Measurements from ENCODE around the gene CHPF. TPM values are rescaled to one million over a fixed set of nuclear protein-coding genes. Genes with fewer than 3 reads are reported as not detected.

CHPF gene
- total RNA-seq, 4 donors from 2014 or later, result 44.4 to 67.8 (median 58.4) TPM

GRCh38 chr2:219581346-219581745, 37.7 kb upstream of the CHPF start:
- no peak overlapping the region for H3K4me3 ChIP-seq
- WGBS, result 78% methylated on average over 2 of the region's 2 CpGs

GRCh38 chr2:219578811-219579613, 35.4 kb upstream of the CHPF start:
- DNase-seq (ENCODE audit: extremely low spot score), result no peak
- intact Hi-C loops (cut with DNase I), result no loop called here
- peaks cover 0 to 45% (median 0%) of the 10 kb centered on the region in 4 donors for H3K27me3 ChIP-seq

More at GRCh38 chr2:219581346-219581745, 37.7 kb upstream of the CHPF start:
- intact Hi-C loops (cut with DNase I), result no loop called here
- DNase-seq (ENCODE audit: extremely low spot score), result no peak
- Histone ChIP-seq H3K36me3 (no peaks in the 10 kb centered on the region), H3K9me3 (no peaks in the 10 kb centered on the region), H3K4me1 (no peaks in the 10 kb centered on the region), H3K27me3 (peaks cover 0 to 28% (median 0%) of the 10 kb centered on the region in 4 donors), H3K27ac (replicated peaks in 1 of 4) (no peak overlapping the region)
- no peak for TF ChIP-seq POLR2A (IDR thresholded peaks at IDR 0.05; ENCODE audit: low read depth)
- TF ChIP-seq EP300 (IDR thresholded peaks at IDR 0.05), result no peak
- TF ChIP-seq POLR2AphosphoS5 (IDR thresholded peaks at IDR 0.05), result no peak
- TF ChIP-seq CTCF (IDR thresholded peaks at IDR 0.05), result no peak

GRCh38 chr2:219576505-219577388, 33.1 kb upstream of the CHPF start:
- 29% methylated on average over 15 of the region's 15 CpGs for WGBS
- peaks cover 2 to 6% (median 5%) of the 10 kb centered on the region in 4 donors for H3K4me1 ChIP-seq
- DNase-seq (ENCODE audit: extremely low spot score), result no peak
- H3K27ac ChIP-seq (replicated peaks in 1 of 4), result no peak overlapping the region
- H3K9me3 ChIP-seq, result no peaks in the 10 kb centered on the region
- no peaks in the 10 kb centered on the region for H3K36me3 ChIP-seq
- TF ChIP-seq POLR2A (IDR thresholded peaks at IDR 0.05; ENCODE audit: low read depth) (no peak), CTCF (IDR thresholded peaks at IDR 0.05) (no peak), EP300 (IDR thresholded peaks at IDR 0.05) (no peak), POLR2AphosphoS5 (IDR thresholded peaks at IDR 0.05) (no peak)
- H3K27me3 ChIP-seq, result peaks cover 0 to 45% (median 0%) of the 10 kb centered on the region in 4 donors
- H3K4me3 ChIP-seq, result no peak overlapping the region
- intact Hi-C loops (cut with DNase I), result no loop called here

More at GRCh38 chr2:219578811-219579613, 35.4 kb upstream of the CHPF start:
- Histone ChIP-seq H3K27ac (replicated peaks in 1 of 4) (no peak overlapping the region), H3K4me3 (no peak overlapping the region), H3K36me3 (no peaks in the 10 kb centered on the region), H3K4me1 (no peaks in the 10 kb centered on the region), H3K9me3 (no peaks in the 10 kb centered on the region)
- TF ChIP-seq POLR2AphosphoS5 (IDR thresholded peaks at IDR 0.05) (no peak), POLR2A (IDR thresholded peaks at IDR 0.05; ENCODE audit: low read depth) (no peak), CTCF (IDR thresholded peaks at IDR 0.05) (no peak), EP300 (IDR thresholded peaks at IDR 0.05) (no peak)
- WGBS, result 73% methylated on average over 8 of the region's 8 CpGs

- Histone ChIP-seq H3K27me3 (peaks cover 0 to 45% (median 0%) of the 10 kb centered on the region in 4 donors), H3K9me3 (no peaks in the 10 kb centered on the region), H3K27ac (replicated peaks in 1 of 4) (no peak overlapping the region), H3K4me3 (no peak overlapping the region), H3K36me3 (no peaks in the 10 kb centered on the region), H3K4me1 (peaks cover 7 to 11% (median 10%) of the 10 kb centered on the region in 4 donors)
- DNase-seq (ENCODE audit: extremely low spot score), result no peak
- 94% methylated on average over 6 of the region's 6 CpGs for WGBS
- no peak for TF ChIP-seq POLR2AphosphoS5 (IDR thresholded peaks at IDR 0.05)
- no peak for TF ChIP-seq CTCF (IDR thresholded peaks at IDR 0.05)
- no peak for TF ChIP-seq EP300 (IDR thresholded peaks at IDR 0.05)
- TF ChIP-seq POLR2A (IDR thresholded peaks at IDR 0.05; ENCODE audit: low read depth), result no peak
- intact Hi-C loops (cut with DNase I), result no loop called here
These were observed 32.2 kb upstream of the CHPF start for GRCh38 chr2:219575566-219576504.
